ENCODE measurements around the gene GM2A.

DNA sequence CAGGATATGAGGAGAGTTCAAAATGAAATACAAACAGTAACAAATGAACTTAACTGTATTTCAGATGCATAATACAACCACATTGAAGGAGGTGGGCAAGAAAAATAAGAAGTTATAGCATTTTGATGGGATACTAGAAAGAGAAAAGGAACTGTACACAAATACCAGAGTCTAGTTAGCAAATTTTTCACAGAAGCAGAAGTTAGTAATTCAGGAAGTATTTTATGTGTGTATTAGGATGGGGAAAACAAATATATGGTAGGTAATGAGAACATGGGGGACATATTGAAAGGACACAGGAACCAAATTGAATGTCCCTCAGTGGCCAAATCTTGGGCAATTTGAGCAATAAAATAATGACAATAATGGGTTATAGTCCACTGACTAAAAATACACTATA, 18.4 kb downstream of the GM2A start:
- no peak for TF ChIP-seq SIX5 (IDR thresholded peaks at IDR 0.05; ENCODE audit: low read depth, low read length)
- TF ChIP-seq, protein P1, sequence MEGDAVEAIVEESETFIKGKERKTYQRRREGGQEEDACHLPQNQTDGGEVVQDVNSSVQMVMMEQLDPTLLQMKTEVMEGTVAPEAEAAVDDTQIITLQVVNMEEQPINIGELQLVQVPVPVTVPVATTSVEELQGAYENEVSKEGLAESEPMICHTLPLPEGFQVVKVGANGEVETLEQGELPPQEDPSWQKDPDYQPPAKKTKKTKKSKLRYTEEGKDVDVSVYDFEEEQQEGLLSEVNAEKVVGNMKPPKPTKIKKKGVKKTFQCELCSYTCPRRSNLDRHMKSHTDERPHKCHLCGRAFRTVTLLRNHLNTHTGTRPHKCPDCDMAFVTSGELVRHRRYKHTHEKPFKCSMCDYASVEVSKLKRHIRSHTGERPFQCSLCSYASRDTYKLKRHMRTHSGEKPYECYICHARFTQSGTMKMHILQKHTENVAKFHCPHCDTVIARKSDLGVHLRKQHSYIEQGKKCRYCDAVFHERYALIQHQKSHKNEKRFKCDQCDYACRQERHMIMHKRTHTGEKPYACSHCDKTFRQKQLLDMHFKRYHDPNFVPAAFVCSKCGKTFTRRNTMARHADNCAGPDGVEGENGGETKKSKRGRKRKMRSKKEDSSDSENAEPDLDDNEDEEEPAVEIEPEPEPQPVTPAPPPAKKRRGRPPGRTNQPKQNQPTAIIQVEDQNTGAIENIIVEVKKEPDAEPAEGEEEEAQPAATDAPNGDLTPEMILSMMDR (IDR thresholded peaks at IDR 0.05; ENCODE audit: control extremely low read depth in 1 of 3, insufficient read depth in 1 of 3, low read depth in 1 of 3, low read length in 3 of 3): no peak
